OCI-LY3 (cell line): ENCODE data around the gene FYN.
A peak's percentile ranks its signal among the peaks of the same experiment; 100 is the strongest.

Source experiments
- H2AFZ ChIP-seq: fragments of 200-600, 300-600 bp; shearing (Covaris generic); 2 replicates; pipeline ENCODE4 v1.6.0; 2014; ENCODE audit warnings: antibody characterized with exemption, low read depth, low read length
- H3K27ac ChIP-seq: fragments of 200-600, 300-600 bp; sonication (generic); 2 replicates; pipeline ENCODE4 v1.5.1; 2014; ENCODE audit warnings: mild to moderate bottlenecking, low read length, moderate library complexity, mixed read lengths
- H3K27me3 ChIP-seq: fragments of 200-600, 300-600 bp; sonication (generic); 2 replicates; pipeline ENCODE4 v1.6.1; 2014; ENCODE audit warnings: low read depth, low read length, mixed read lengths
- H3K36me3 ChIP-seq: fragments of 200-600, 300-600 bp; sonication (generic); replicated peaks from 2 replicates; pipeline ENCODE3; 2014; ENCODE audit warnings: low read depth, low read length, mixed read lengths
- H3K4me1 ChIP-seq: fragments of 300-600, 200-600 bp; sonication (generic); 2 replicates; pipeline ENCODE4 v1.6.1; 2014; ENCODE audit warnings: low read length, mixed read lengths
- H3K4me2 ChIP-seq: fragments of 200-600, 300-600 bp; sonication (generic); 2 replicates; pipeline ENCODE4 v1.6.1; 2014; ENCODE audit warnings: low read length, mixed read lengths
- H3K4me3 ChIP-seq: fragments of 300-600, 200-600 bp; sonication (generic); 2 replicates; pipeline ENCODE4 v1.5.1; 2014; ENCODE audit warnings: antibody characterized with exemption, mild to moderate bottlenecking, low read length, moderate library complexity
- H3K79me2 ChIP-seq: fragments of 300-600, 200-600 bp; shearing (Covaris generic); 2 replicates; pipeline ENCODE4 v1.6.1; 2014; ENCODE audit warnings: mild to moderate bottlenecking, low read length, mixed read lengths
- H3K9ac ChIP-seq: fragments of 300-600, 200-600 bp; shearing (Covaris generic); 2 replicates; pipeline ENCODE4 v1.6.0; 2014; ENCODE audit warnings: mild to moderate bottlenecking, low read length, moderate library complexity
- H3K9me3 ChIP-seq: fragments of 200-600, 300-600 bp; shearing (Covaris generic); 2 replicates; pipeline ENCODE4 v1.6.1; 2014; ENCODE audit warnings: low read length, mixed read lengths; ENCODE audit not compliant: insufficient read depth
- H4K20me1 ChIP-seq: fragments of 200-600, 300-600 bp; sonication (generic); 2 replicates; pipeline ENCODE4 v1.6.1; 2016; ENCODE audit warnings: low read length, mixed read lengths; ENCODE audit not compliant: insufficient read depth
- EZH2phosphoT487 ChIP-seq: fragments of 200-600 bp; shearing (Covaris generic); IDR thresholded peaks from 2 replicates; pipeline ENCODE4 v1.6.1; 2018; ENCODE audit warnings: antibody characterized with exemption, mixed run types, low read depth
- TF ChIP-seq, protein P1 (sequence below): fragments of 200-600, 300-600 bp; sonication (generic); IDR thresholded peaks from 2 replicates; pipeline ENCODE4 v1.5.1; 2014; ENCODE audit warnings: antibody characterized with exemption, low read length, low read depth

The FYN gene

DNA sequence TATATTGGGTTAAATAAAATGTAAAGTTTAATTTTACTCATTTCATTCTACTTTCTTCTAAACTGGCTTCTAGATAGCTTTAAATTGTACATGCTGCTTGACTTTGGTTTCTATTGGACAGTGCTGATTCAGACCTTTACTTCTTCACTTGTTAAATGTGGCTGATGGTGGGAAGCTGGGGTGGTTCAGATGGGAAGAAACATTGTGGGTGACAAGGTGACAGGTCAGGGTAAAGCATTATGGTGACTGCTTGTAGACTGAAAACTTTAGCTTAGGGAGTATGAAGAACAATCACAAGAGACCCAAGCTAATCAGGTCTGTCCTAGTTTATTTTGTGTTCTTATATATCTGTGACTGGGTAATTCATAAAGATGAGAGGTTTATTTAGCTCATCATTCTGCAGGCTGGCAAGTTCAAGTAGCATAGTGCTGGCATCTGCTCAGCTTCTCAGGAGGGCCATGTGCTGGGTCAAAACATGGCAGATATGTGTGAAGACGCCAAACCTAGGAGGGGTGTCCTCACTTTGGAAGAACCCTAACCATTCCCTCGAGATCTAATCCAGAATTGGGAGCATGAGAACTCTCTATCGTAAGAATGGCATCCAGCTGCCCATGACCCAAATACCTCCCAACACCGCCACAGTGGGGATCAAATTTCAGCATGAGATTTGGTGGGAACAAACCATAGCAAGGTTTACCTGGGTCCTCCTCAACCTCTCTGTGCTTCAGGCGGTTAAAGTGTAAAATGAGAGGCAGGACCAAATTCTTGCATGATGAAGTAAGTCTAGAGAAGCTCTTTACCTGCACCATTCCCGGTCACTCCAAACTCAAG is 102.8 kb downstream of the FYN start:
- no peaks in the 10 kb centered on the region for H3K79me2 ChIP-seq

DNA sequence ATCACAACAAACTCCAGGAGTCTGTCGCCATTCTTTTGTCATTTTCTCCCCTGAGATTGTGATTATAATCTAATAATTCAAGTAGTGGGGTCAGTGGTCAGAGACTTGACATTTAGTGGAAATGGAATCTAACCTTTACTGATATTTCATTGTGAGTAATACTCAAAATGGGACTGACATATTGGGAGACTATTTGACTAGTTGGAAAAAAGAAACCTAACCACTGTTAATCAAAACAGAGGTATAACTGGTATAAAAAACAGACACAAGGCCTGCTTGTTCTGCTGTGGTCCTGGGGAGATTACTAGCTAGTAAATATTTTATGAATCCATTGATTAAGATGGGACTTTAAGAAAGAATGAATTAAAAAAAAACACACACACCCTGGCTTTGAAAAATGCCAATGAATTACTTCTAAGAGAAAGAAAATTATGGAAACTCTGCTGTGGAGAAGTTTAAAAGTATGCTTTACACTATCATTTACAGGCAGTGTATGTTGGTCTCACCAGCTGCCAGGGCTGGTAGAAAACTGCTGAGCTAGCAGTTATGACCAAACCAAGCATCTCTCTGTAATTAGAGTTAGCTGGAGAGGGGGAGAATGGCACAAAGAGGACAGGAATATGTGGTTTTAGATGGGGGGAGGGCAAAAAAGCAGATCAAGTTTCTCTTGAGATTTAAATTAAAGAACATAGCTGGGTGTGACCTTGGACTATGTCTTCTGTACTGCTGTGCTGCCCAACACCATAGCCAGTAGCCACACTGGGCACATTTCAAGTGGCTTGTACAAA is 103.7 kb downstream of the FYN start:
- Histone ChIP-seq H3K79me2 (no peaks in the 10 kb centered on the region), H3K27ac (no peak overlapping the region), H3K36me3 (no peaks in the 10 kb centered on the region), H3K4me3 (no peak overlapping the region), H3K9ac (no peak overlapping the region), H4K20me1 (no peaks in the 10 kb centered on the region), H3K4me2 (no peak overlapping the region), H3K4me1 (peaks cover 16% of the 10 kb centered on the region), H3K27me3 (no peaks in the 10 kb centered on the region), H2AFZ (no peak overlapping the region), H3K9me3 (no peaks in the 10 kb centered on the region)
- no peak for TF ChIP-seq EZH2phosphoT487
- TF ChIP-seq, protein P1, sequence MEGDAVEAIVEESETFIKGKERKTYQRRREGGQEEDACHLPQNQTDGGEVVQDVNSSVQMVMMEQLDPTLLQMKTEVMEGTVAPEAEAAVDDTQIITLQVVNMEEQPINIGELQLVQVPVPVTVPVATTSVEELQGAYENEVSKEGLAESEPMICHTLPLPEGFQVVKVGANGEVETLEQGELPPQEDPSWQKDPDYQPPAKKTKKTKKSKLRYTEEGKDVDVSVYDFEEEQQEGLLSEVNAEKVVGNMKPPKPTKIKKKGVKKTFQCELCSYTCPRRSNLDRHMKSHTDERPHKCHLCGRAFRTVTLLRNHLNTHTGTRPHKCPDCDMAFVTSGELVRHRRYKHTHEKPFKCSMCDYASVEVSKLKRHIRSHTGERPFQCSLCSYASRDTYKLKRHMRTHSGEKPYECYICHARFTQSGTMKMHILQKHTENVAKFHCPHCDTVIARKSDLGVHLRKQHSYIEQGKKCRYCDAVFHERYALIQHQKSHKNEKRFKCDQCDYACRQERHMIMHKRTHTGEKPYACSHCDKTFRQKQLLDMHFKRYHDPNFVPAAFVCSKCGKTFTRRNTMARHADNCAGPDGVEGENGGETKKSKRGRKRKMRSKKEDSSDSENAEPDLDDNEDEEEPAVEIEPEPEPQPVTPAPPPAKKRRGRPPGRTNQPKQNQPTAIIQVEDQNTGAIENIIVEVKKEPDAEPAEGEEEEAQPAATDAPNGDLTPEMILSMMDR: no peak

More for the DNA sequence above, 102.8 kb downstream of the FYN start:
- no peak overlapping the region for H2AFZ ChIP-seq
- TF ChIP-seq, protein P1: no peak
- no peak for TF ChIP-seq EZH2phosphoT487
- no peaks in the 10 kb centered on the region for H4K20me1 ChIP-seq
- H3K36me3 ChIP-seq: no peaks in the 10 kb centered on the region
- no peak overlapping the region for H3K4me2 ChIP-seq
- H3K27me3 ChIP-seq: no peaks in the 10 kb centered on the region
- no peak overlapping the region for H3K9ac ChIP-seq
- H3K4me3 ChIP-seq: no peak overlapping the region
- peaks cover 12% of the 10 kb centered on the region for H3K4me1 ChIP-seq
- H3K27ac ChIP-seq: no peak overlapping the region
- no peaks in the 10 kb centered on the region for H3K9me3 ChIP-seq

DNA sequence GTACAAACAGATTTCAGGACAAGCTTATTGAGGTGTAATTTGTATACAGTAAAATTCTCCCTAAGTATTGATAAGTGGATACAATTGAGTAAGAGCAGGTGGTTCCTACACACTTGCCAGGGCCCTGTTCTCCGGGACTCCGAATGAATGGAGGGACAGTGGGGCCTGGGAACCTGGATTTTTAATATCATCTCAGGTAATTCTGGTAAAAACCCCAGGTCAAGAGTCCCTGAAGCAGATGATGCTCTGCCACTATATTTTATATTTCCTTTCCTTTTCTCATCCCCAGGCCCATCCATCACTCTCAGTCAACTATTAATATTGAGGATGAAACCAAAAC is 104.9 kb downstream of the FYN start:
- peaks cover 3% of the 10 kb centered on the region for H3K27me3 ChIP-seq
- peaks cover 27% of the 10 kb centered on the region for H3K4me1 ChIP-seq
- H3K9ac ChIP-seq: no peak overlapping the region
- H3K36me3 ChIP-seq: no peaks in the 10 kb centered on the region
- H3K4me3 ChIP-seq: no peak overlapping the region
- H3K79me2 ChIP-seq: no peaks in the 10 kb centered on the region
- TF ChIP-seq, protein P1: no peak
- no peak for TF ChIP-seq EZH2phosphoT487
- no peaks in the 10 kb centered on the region for H4K20me1 ChIP-seq
- no peak overlapping the region for H2AFZ ChIP-seq
- H3K4me2 ChIP-seq: no peak overlapping the region
- no peak overlapping the region for H3K27ac ChIP-seq
- no peaks in the 10 kb centered on the region for H3K9me3 ChIP-seq

DNA sequence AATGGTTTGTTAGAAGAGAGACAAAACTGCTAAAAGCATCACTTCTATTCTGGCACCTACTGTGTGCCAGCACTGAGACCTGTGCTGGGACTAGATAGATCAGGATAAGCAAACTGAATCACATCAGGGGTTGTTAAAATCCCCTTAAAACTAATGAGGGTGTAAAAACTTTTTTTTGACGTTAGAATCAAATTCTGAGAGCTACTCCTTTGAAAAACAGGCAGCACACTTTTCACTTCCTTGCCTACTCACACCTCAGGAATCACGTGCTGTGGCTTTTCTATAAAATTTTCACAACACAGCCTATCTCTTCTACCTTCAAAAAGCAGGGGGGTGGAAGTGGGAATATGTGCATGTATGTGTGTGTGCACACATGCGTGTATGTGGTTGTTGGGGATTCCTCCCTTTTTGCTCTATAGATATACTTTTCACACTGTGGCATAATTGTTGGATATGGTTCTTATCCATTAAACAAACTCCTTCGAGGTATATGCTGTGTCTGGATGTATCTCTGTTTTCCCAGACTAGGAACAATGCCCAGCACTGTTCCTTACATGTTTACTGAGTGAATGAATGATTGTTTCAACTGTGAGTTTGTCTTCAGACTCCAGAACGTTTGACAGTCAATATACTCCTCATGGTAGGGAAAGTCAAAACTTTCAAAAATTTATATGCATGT is 105.4 kb downstream of the FYN start:
- Histone ChIP-seq H3K79me2 (no peaks in the 10 kb centered on the region), H4K20me1 (no peaks in the 10 kb centered on the region), H3K36me3 (no peaks in the 10 kb centered on the region), H3K4me2 (peak overlapping the region; percentile 22; the same call in 1 of the 2 replicates), H2AFZ (no peak overlapping the region), H3K4me1 (peaks cover 32% of the 10 kb centered on the region), H3K27me3 (peaks cover 8% of the 10 kb centered on the region), H3K9me3 (no peaks in the 10 kb centered on the region), H3K4me3 (no peak overlapping the region), H3K9ac (no peak overlapping the region), H3K27ac (no peak overlapping the region)
- TF ChIP-seq, protein P1: no peak
- TF ChIP-seq EZH2phosphoT487: no peak
